ENCODE results near the gene AZGP1.
A peak's percentile ranks its signal among the peaks of the same experiment; 100 is the strongest.

Gene AZGP1

GRCh38 chr7:99992330-99993038 is 16.7 kb upstream of the AZGP1 start:
- TF ChIP-seq ZBTB7A (IDR thresholded peaks at IDR 0.05; ENCODE audit: low read depth) (no peak), CEBPB (IDR thresholded peaks at IDR 0.05) (no peak), USF1 (IDR thresholded peaks at IDR 0.05) (peak; percentile 11; the same call in 1 of the 2 replicates), EP300 (IDR thresholded peaks at IDR 0.05; ENCODE audit: borderline replicate concordance) (no peak), TEAD4 (IDR thresholded peaks at IDR 0.05) (no peak)

GRCh38 chr7:99990460-99990852 is 14.6 kb upstream of the AZGP1 start:
- TF ChIP-seq TAF1 (IDR thresholded peaks at IDR 0.05; ENCODE audit: low read depth) (no peak), MAX (IDR thresholded peaks at IDR 0.05) (no peak), CEBPB (IDR thresholded peaks at IDR 0.05) (no peak), TCF12 (IDR thresholded peaks at IDR 0.05; ENCODE audit: low read depth) (no peak), TEAD4 (IDR thresholded peaks at IDR 0.05) (no peak), CREB1 (IDR thresholded peaks at IDR 0.05; ENCODE audit: low read depth) (no peak), REST (IDR thresholded peaks at IDR 0.05; ENCODE audit: low read depth) (no peak), USF1 (IDR thresholded peaks at IDR 0.05) (no peak), NFIC (IDR thresholded peaks at IDR 0.05) (no peak), FOXM1 (IDR thresholded peaks at IDR 0.05; ENCODE audit: borderline replicate concordance, low read depth) (no peak), EP300 (IDR thresholded peaks at IDR 0.05; ENCODE audit: borderline replicate concordance) (no peak), RAD21 (IDR thresholded peaks at IDR 0.05; ENCODE audit: low read depth) (no peak), YY1 (IDR thresholded peaks at IDR 0.05; ENCODE audit: low read depth) (no peak)

GRCh38 chr7:99987846-99988245 is 12.0 kb upstream of the AZGP1 start:
- no peak for TF ChIP-seq CEBPB (IDR thresholded peaks at IDR 0.05)
- no peak for TF ChIP-seq FOXM1 (IDR thresholded peaks at IDR 0.05; ENCODE audit: borderline replicate concordance, low read depth)
- TF ChIP-seq ZBTB7A (IDR thresholded peaks at IDR 0.05; ENCODE audit: low read depth), result no peak
- TF ChIP-seq REST (IDR thresholded peaks at IDR 0.05; ENCODE audit: low read depth), result no peak
- no peak for TF ChIP-seq MAX (IDR thresholded peaks at IDR 0.05)
- TF ChIP-seq RAD21 (IDR thresholded peaks at IDR 0.05; ENCODE audit: low read depth), result no peak
- TF ChIP-seq TAF1 (IDR thresholded peaks at IDR 0.05; ENCODE audit: low read depth), result no peak
- no peak for TF ChIP-seq CREB1 (IDR thresholded peaks at IDR 0.05; ENCODE audit: low read depth)

- TF ChIP-seq RAD21 (IDR thresholded peaks at IDR 0.05; ENCODE audit: low read depth), result no peak
- TF ChIP-seq CEBPB (IDR thresholded peaks at IDR 0.05), result no peak
- TF ChIP-seq EGR1 (IDR thresholded peaks at IDR 0.05), result no peak
- TF ChIP-seq NFIC (IDR thresholded peaks at IDR 0.05), result no peak
- no peak for TF ChIP-seq TEAD4 (IDR thresholded peaks at IDR 0.05)
- TF ChIP-seq EP300 (IDR thresholded peaks at IDR 0.05; ENCODE audit: borderline replicate concordance), result no peak
- TF ChIP-seq TCF12 (IDR thresholded peaks at IDR 0.05; ENCODE audit: low read depth), result no peak
Observed at GRCh38 chr7:99984593-99984992, 8.8 kb upstream of the AZGP1 start.

- TF ChIP-seq RAD21 (IDR thresholded peaks at IDR 0.05; ENCODE audit: low read depth), result peak; percentile 38; the same call in 1 of the 2 replicates
Observed at GRCh38 chr7:99979814-99980225, 4.0 kb upstream of the AZGP1 start.

GRCh38 chr7:99976626-99977025 is 795 bp upstream of the AZGP1 start:
- no peak for TF ChIP-seq EGR1 (IDR thresholded peaks at IDR 0.05)
- TF ChIP-seq REST (IDR thresholded peaks at IDR 0.05; ENCODE audit: low read depth), result no peak
- TF ChIP-seq YY1 (IDR thresholded peaks at IDR 0.05; ENCODE audit: low read depth), result no peak
- TF ChIP-seq CEBPB (IDR thresholded peaks at IDR 0.05), result no peak

Measured in Ishikawa (cell line).